Activated CD8-positive, alpha-beta memory T cell treated with anti-CD3 and anti-CD28 coated beads, Interleukin-2, amount 10 ng/mL, durations not matched to agents 7 days and 5 days (primary cell): ENCODE data around the gene MYRF. TPM values are rescaled to one million over a fixed set of nuclear protein-coding genes. Genes with fewer than 3 reads are reported as not detected.

ENCODE experiments used
- ATAC-seq: fragments of 150-1000 bp; cut with Tn5 transposase; one replicate; pipeline ENCODE4 v1.10.0; 2021; ENCODE audit warnings: moderate library complexity
- CTCF ChIA-PET: fragments of 350-600 bp; sonication (Branson Sonifier 250); formaldehyde crosslinking; loops from one replicate; lab custom pipeline; 2021; ENCODE audit warnings: antibody characterized with exemption; lab: Charles Lee
- DNase-seq: peaks from one replicate; pipeline ENCODE4 v3.0.0-alpha.2; 2020
- H3K27ac Mint-ChIP-seq: one replicate; pipeline ENCODE4 v1.8.0; 2021; ENCODE audit warnings: mild to moderate bottlenecking, mixed read lengths
- H3K27me3 Mint-ChIP-seq: one replicate; pipeline ENCODE4 v1.8.0; 2021; ENCODE audit warnings: mixed read lengths
- H3K36me3 Mint-ChIP-seq: one replicate; pipeline ENCODE4 v1.8.0; 2021; ENCODE audit warnings: mild to moderate bottlenecking, mixed read lengths
- H3K4me1 Mint-ChIP-seq: one replicate; pipeline ENCODE4 v1.8.0; 2021; ENCODE audit warnings: mixed read lengths
- H3K4me3 Mint-ChIP-seq: one replicate; pipeline ENCODE4 v1.8.0; 2021; ENCODE audit warnings: mild to moderate bottlenecking, moderate library complexity, mixed read lengths
- H3K9me3 Mint-ChIP-seq: one replicate; pipeline ENCODE4 v1.8.0; 2022; ENCODE audit warnings: low read depth, mixed read lengths
- total RNA-seq, 2 experiments: library from RNA; stranded (reverse); gene quantifications; one replicate each; pipeline ENCODE4 v1.2.3, GENCODE V29; 2021

The MYRF gene
- total RNA-seq, 2 experiments from 2014 or later: 2.1 to 2.2 TPM

GRCh38 chr11:61833926-61834277 lies 81.5 kb downstream of the MYRF start:
- Mint-ChIP-seq H3K27me3 (no peaks in the 10 kb centered on the region), H3K27ac (peak overlapping the region; percentile 89), H3K9me3 (no peaks in the 10 kb centered on the region), H3K4me1 (peaks cover 65% of the 10 kb centered on the region), H3K4me3 (peak overlapping the region; percentile 9), H3K36me3 (peaks cover 43% of the 10 kb centered on the region)
- ATAC-seq (no peak), DNase-seq (no peak)
- CTCF ChIA-PET: interaction anchor here (1.0 to 2.3 kb wide), 7 partner anchors 17 to 113 kb away, joined by 5 to 15 read pairs (median 6); partner anchors contain the start of genes FADS1, FEN1 and TMEM258

DNA sequence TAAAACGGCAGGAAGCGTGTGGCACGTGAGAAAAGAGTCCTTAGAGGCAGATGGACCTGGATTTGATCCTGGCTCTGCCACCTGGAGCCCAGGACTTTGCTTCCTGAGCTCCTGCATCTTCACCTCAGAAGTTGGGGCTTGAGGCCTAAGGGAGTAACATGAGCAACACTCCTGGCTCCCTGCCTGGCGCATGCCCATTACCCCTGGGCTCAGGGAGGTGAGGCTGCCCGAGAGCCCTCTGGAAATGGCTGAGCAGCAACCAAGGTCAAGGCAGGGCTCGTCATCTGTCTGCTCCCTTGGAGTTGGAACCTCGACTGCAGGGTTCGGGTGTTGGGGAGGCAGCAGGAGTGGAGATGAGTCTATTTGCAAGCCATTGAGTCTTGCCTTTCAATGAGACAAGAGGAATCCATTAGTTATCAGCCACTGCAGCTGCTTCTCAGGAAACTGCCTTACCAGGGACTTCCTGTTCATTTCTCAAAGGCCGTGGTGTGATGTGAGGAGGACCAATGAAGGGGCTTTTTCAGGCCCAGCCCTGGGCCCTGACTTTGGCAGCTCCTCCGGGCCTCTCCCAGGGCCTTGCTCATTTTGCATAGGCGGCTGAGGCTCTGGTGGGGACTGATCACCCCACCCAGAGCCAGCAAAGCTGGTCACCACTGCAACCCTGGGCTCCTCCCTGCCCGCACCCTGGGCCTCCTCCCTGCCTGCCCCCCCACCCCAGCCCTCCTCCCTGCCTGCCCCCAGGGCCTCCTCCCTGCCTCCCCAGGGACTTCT lies 82.0 kb downstream of the MYRF start:
- peak; percentile 91 for DNase-seq
- Mint-ChIP-seq H3K4me1 (peaks cover 61% of the 10 kb centered on the region), H3K27ac (peak overlapping the region; percentile 89), H3K9me3 (no peaks in the 10 kb centered on the region), H3K27me3 (no peaks in the 10 kb centered on the region), H3K36me3 (peaks cover 43% of the 10 kb centered on the region), H3K4me3 (peak overlapping the region; percentile 35)
- CTCF ChIA-PET: interaction anchor here (1.0 to 2.3 kb wide), 7 partner anchors 17 to 113 kb away, joined by 5 to 15 read pairs (median 6); partner anchors contain the start of genes FADS1, FEN1 and TMEM258
- peak; percentile 99 for ATAC-seq

- no peaks in the 10 kb centered on the region for H3K27me3 Mint-ChIP-seq
- peak overlapping the region; percentile 74 for H3K27ac Mint-ChIP-seq
- no peak for DNase-seq
- H3K4me1 Mint-ChIP-seq: peaks cover 46% of the 10 kb centered on the region
- CTCF ChIA-PET: interaction anchor here (1.0 to 1.5 kb wide), 3 partner anchors 20 to 401 kb away, joined by 3 to 4 read pairs (median 3); no protein-coding TSS in a partner anchor
- H3K9me3 Mint-ChIP-seq: no peaks in the 10 kb centered on the region
- peaks cover 47% of the 10 kb centered on the region for H3K36me3 Mint-ChIP-seq
- ATAC-seq: no peak
- H3K4me3 Mint-ChIP-seq: no peak overlapping the region
Measured at GRCh38 chr11:61836193-61836592, 83.8 kb downstream of the MYRF start.

DNA sequence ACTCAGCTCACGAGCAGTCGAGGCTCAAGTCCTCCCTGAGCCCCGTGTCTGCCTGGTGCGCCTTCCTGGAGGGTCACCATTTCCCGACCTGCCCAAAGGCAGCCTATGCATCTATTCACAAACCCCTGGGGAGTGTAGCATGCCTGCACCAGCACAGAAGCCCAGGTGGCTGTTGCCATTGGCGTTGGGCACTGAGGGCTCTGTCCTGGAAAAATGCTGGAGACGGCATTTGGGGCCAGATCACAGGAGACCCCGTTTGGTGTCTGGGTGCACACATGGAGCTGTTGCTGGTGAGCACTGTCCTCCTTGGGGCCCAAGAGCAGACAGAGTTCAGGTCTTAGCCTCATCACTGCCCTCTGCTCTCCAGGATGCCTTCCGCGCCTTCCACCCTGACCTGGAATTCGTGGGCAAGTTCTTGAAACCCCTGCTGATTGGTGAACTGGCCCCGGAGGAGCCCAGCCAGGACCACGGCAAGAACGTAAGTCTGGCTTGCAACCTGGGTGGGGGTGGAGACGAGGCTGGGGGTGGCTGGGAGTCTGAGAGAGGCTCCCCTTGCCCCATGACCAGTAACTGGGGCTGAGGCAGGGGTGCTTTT lies 85.1 kb downstream of the MYRF start:
- Mint-ChIP-seq H3K27me3 (no peaks in the 10 kb centered on the region), H3K27ac (no peak overlapping the region), H3K9me3 (no peaks in the 10 kb centered on the region), H3K36me3 (peaks cover 53% of the 10 kb centered on the region), H3K4me3 (no peak overlapping the region), H3K4me1 (peaks cover 35% of the 10 kb centered on the region)
- ATAC-seq (no peak), DNase-seq (no peak)
- CTCF ChIA-PET: interaction anchor here (1.0 to 1.2 kb wide), 3 partner anchors 9 to 41 kb away, joined by 3 to 4 read pairs (median 4); partner anchors contain the start of gene FADS2

Other genes starting within 250 kb of the MYRF start
- under 1 TPM in 1 of 2 experiments, not detected in 1; 0.09 TPM for gene LRRC10B, start 243.9 kb upstream of the MYRF start, total RNA-seq
- not detected for gene SYT7, start 171.6 kb upstream of the MYRF start, total RNA-seq
- gene DAGLA, start 72.2 kb upstream of the MYRF start, total RNA-seq: not detected
- gene TMEM258, start 40.0 kb downstream of the MYRF start, total RNA-seq: 100 to 1,000 TPM; 138 to 157 TPM
- gene FEN1, start 40.3 kb downstream of the MYRF start, total RNA-seq: 100 to 1,000 TPM; 141 to 150 TPM
- 10 to 100 TPM; 33.8 to 35.4 TPM for gene FADS1, start 64.4 kb downstream of the MYRF start, total RNA-seq
- gene FADS2, start 75.7 kb downstream of the MYRF start, total RNA-seq: 100 to 1,000 TPM; 174 to 184 TPM
- 1 to 10 TPM; 2.6 to 7.7 TPM for gene FADS3, start 138.9 kb downstream of the MYRF start, total RNA-seq
- gene RAB3IL1, start 164.9 kb downstream of the MYRF start, total RNA-seq: not detected
- gene BEST1, start 197.7 kb downstream of the MYRF start, total RNA-seq: not detected
- 100 to 1,000 TPM; 740 to 867 TPM for gene FTH1, start 215.0 kb downstream of the MYRF start, total RNA-seq